Ammon's horn (tissue), 1 donor: Measurements from ENCODE around the gene MMP24.
"Not testable (repeated sequence)": the region's sequence is repeated elsewhere in the genome, so short reads cannot be mapped to it uniquely, and the experiment has no call there.

ENCODE experiments used
- DNase-seq: peaks from one replicate; pipeline ENCODE4 v3.0.0-alpha.2; 2016; ENCODE audit warnings: low spot score

MMP24 gene

DNA sequence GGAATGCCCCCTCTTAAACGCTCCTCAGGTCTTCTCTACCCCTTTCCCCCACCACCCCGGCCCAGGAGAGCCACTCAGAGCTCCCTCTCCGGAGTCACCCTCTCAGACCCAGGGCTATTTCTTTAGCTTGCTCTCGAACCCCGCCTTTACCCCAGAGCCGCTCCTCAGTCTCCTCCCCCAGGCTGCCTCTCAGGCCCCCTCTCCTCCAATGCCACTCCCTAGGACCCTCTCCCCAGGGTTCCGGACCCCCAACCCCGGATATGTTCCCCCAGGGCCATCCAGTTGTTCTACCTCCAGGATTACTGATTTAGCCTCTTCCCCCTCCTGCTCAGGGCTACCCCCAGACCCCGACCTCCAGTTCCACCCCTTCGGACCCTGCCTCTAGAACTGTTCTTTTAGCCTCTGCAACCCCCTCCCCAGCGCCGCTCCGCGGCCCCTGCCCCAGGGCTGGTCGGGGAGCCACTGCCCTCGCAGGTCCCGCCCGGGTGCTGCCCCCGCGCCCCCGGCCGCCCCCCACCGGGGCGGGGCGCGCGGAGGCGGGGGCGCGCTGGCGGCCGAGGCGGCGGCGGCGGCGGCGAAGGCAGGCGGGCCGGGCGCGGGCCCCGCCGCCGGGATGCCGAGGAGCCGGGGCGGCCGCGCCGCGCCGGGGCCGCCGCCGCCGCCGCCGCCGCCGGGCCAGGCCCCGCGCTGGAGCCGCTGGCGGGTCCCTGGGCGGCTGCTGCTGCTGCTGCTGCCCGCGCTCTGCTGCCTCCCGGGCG, at the start of gene MMP24:
MMP24 (plus strand) TSS at position 565 of the 758 bp plus-strand sequence; CDS start at position 614, 49 bp downstream.
- no peak for DNase-seq

DNA sequence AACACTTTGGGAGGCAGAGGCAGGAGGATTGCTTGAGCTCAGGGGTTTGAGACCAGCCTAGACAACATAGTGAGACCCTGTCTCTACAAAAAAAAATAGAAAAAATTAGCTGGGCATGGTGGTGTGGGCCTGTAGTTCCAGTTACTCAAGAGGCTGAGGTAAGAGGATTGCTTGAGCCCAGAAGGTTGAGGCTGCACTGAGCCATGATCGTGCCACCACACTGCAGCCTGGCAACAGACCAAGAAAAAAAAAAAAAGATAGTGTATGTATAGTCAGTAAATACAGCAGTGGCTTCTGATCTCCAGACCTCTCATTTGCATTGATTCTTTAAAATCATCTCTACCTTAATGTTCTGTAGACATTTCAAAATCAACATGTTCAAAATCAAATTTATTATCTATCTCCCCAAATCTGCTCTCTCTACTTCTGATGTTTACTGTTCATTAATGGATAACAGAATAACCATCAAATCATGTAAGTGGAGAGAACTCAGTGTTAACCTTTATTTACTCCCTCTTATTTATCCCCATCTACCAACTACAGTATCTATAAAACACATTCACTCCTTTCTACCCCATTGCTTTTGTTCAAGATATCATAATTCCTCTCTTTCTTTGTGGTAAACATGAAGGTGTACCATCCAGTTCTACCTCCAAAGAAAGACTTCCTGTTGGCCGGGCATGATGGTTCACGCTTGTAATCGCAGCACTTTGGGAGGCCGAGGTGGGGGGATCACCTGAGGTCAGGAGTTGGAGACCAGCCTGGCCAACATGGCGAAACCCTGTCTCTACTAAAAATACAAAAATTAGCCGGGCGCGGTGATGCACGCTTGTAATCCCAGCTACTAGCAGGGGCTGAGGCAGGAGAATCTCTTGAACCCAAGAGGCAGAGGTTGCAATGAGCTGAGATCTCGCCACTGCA, 46.9 kb upstream of the MMP24 start:
- DNase-seq, result no peak

DNA sequence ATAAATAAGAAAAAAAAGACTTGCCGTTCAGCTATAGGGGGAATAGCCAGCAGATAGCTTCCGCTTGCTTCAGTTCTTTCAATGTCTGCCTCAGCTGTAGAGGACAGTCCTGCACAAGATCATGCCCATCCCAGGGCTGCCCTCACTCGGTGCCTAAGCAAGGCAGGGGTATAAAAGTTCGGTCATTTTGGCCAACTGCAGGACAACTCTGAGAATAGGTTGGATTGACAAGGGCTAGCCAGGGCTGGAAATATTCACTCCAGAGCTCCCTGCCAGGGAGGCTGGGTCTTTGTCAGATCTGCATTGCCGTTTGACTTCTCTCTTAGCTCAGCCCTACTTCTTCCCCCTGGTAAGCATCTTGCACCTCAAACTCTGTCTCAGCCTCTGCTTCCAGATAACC, 46.2 kb upstream of the MMP24 start:
- DNase-seq, result no peak

DNA sequence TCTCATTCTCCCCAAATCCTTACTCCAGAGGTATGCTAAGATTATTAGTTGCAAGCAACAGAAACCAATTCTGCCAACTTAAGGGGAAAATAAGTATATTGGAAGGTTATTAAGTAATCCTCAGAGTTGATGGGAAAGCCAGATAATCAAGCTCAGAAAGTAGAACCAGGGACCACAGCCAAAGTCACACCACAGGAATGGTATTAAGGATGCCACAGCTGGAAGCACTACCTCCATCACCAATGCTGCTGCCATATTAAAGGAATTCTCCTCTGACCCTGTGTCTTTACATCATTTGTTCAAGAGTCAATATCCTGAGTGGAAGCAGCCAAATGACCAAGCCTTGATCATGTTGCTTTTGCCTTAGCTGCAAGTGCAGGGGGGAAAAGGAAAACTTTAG, 44.8 kb upstream of the MMP24 start:
- DNase-seq, result no peak

DNA sequence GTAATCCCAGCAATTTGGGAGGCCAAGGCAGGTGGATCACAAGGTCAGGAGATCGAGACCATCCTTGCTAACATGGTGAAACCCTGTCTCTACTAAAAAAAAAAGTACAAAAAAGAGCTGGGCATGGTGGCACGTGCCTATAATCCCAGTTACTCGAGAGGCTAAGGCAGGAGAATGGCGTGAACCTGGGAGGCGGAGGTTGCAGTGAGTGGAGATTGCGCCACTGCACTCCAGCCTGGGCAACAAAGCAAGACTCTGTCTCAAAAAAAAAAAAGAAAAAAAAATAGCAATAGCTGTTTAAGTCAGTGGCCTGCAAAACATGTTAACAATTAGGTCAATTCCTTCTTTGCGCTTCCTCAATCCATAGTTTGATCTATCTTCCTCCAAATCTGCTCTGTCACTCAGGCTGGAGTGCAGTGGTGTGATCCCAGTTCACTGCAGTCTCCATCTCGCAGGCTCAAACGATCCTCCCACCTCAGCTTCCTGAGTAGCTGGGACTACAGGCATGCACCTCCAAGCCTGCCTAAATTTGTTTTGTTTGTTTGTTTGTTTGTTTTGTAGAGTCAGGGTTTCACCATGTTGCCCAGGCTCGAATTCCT, 39.7 kb upstream of the MMP24 start:
- not testable (repeated sequence) for DNase-seq

DNA sequence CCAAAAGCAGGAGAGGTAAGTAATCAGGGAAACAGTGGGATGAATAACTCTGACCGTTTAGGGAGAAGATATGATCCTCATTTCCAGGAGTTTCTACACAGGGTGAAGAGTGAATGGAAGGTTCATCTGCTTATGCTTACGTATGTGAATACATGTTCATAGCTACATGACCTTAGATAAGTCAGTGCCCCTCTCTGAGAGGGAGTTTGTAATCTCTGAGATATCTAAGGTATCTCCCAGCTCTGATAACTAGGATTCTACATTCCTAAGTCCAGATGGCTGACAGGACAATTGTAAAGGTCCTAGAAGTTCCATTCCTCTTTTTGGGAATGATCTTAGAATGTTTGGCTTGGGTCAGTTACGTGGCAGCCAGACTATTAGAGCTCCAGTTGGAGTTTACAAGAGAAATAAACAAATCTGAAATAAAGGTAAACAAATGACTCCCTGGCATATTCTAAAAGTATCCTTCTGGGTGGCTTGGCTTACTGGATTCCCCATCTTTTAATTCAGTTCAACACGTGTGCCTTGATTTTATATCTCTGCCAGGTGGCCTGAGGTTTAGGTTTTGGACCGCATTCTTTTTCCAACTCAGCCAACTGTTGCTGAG, 38.8 kb upstream of the MMP24 start:
- no peak for DNase-seq

DNA sequence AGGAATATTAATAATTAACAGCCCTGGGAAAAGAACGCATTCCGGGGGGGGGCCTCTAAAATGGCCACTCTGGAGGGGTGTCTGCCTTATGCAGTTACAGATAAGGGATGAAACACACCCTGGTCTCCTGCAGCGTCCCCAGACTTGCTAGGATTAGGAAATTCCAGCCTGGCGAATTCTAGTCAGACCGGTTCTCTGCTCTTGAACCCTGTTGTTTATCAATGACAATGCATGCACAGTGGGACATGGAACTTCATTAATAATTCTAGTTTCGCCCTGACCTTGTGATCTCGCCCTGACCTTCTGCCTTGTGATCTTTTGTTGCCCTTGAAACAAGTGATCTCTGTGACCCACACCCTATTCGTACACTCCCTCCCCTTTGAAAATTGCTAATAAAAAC, 37.3 kb upstream of the MMP24 start:
- DNase-seq, result not testable (repeated sequence)

DNA sequence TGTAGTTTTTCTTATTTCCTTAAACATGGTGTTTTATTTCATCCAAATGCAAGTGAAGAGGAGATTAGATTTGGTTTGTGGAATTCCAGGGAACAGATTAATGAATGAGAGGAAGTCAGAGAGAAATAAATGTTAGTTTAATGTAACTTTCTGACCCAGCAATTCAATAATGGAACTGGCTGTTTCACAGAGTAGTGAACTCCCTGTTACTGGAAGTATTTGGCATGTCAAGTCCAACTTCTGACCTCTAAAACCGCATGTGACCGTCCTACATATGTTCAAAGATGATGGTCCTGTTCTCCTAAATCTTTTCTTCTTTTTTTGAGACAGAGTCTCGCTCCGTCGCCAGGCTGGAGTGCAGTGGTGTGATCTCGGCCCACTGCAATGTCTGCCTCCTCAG, 35.9 kb upstream of the MMP24 start:
- no peak for DNase-seq

DNA sequence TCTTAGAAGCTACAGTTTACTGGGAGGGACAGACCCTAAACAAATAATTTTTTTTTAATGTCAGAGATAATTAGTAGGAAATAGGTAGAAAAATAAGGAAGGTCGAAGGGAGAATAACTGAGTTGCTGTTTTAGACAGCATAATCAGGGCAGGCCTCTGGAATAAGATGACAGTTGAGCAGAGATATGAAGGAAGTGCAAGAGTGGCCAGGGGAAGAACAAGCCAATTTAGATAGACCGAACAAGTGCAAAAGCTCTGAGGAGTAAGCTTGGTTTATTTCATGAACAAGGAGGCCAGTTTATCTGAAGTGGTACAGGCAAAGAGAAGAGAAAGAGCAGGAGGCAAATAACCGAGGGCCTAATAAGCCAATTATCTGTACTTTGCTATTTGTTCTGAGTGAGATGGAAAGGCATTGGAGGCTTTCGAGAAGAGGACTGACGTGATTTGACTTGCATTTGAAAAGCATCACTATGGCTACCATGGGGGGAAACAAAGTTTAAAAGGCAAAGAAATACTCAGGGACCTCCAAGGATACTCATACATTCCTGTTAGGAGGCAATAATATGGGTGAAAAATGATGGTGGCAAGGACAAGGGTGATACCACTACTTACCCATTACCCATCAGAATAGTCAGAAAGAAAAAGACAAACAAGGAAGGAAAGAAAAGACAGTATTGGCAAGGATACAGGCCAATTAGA, 34.9 kb upstream of the MMP24 start:
- DNase-seq, result no peak

DNA sequence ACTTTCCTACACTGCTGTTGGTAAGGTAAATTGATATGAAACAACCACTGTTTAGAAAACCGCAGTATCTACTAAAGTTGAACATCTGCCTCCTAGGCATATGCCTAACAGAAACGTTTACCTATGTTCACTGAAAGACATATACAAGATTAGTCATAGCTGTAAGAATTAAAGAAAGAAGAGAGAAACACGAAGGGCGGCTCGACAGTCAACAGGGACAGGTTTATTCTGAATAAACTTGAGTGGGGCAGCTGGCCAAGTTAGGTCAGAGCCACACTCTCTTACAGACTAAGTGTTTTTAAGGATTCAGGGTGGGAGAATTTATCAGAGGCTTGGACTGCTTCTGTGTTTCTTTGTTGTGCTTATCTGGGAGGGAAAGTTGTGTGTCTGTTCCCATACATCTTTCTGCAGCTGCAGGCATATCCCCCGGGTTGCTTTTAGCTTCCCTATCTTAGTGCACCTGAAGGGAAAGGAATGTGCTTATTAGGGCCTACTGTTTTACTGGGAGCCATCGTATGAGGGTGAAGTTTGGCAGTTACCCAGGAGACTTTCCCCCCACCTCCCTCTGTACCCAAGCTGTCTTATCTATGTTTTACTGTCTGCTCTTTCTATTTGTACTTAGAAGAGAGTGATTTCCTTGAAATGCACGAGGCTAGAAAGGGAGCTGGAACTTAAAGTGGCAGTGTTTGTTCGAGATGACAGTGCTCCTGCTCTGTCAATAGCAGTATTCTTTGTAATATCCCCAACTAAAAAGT, 34.2 kb upstream of the MMP24 start:
- DNase-seq, result no peak

DNA sequence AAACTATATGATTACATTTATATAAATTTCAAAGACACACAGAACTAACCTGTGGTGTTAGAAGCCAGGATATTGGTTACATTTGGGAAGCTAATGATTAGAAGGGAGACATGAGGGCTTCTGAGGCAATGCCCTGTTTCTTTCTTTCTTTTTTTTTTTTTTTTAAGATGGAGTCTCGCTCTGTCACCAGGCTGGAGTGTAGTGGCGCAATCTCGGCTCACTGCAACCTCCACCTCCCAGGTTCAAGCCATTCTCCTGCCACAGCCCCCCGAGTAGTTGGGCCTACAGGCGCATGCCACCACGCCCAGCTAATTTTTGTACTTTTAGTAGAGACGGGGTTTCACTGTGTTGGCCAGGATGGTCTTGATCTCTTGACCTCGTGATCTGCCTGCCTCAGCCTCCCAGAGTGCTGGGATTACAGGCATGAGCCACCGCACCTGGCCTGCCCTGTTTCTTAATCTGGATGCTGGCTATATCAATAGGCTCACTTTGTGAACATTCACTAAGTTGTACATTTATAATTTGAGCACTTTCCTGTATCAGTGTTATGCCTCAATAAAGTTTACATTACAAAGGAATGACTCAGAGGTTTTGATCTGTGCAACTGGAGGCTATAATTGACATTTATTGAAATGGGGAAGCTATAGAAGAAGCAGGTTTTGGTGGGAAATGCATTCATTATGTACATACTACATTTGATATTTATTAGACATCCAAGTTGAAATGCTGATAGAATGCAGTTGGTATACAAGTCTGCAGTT, 33.3 kb upstream of the MMP24 start:
- not testable (repeated sequence) for DNase-seq

DNA sequence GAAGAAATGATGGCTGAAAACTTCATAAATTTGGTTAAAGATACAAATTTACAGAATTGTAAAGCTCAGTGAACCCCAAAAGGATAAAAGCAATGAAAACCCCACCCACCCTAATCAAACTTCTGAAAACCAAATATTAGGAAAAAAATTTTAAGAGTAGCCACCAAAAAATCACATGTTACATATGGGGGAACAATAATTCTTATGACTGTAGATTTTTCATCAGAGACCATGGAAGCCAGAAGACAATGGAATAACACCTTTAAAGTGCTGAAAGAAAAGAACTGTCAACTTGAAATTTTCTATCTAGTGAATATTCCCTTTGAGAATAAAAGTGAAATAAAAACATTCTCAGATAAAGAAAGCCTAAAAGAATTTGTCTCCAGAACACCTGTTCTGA, 30.2 kb upstream of the MMP24 start:
- DNase-seq, result no peak

DNA sequence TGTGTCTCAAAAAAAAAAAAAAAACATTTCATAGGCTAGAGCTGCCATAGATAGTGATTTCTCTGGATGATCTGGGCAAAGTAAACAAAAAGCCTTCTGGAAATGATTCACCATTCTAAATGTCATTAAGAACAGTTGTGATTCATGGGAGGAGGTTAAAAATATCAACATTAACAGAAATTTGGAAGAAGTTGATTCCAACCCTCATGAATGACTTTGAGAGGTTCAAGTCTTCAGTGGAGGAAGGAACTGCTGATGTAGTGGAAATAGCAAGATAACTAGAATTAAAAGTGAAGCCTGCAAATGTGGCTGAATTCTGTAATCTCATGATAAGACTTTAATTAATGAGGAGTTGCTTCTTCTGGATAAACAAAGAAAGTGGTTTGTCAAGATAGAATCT, 26.8 kb upstream of the MMP24 start:
- DNase-seq, result no peak

DNA sequence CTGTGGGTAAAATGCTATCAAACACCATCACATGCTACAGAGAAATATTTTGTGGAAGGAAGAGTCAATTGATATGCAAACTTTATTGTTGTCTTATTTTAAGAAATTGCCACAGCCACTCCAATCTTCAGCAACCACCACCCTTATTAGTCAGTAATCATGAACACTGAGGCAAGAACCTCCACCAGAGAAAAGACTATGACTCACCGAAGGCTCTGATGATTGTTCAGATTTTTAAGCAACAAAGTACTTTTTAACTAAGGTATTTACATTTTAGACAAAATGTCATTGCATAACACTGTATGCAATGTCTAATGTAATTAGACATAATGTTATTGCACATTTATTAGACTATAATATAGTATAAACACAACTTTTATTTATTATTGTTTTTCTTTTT, 26.2 kb upstream of the MMP24 start:
- DNase-seq, result no peak

DNA sequence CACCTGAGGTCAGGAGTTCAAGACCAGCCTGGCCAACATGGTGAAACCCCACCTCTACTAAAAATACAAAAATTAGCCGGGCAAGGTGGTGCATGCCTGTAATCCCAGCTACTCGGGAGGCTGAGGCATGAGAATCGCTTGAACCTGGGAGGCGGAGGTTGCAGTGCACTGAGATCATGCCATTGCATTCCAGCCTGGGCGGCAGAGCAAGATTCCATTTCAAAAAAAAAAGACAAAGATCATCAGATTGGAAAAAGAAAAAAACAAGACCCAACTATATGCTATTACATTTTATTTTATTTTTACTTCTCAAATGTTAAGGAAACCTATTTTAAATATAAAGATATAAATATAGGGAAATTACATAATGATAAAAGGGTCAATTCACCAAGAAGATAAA, 25.0 kb upstream of the MMP24 start:
- DNase-seq, result not testable (repeated sequence)

DNA sequence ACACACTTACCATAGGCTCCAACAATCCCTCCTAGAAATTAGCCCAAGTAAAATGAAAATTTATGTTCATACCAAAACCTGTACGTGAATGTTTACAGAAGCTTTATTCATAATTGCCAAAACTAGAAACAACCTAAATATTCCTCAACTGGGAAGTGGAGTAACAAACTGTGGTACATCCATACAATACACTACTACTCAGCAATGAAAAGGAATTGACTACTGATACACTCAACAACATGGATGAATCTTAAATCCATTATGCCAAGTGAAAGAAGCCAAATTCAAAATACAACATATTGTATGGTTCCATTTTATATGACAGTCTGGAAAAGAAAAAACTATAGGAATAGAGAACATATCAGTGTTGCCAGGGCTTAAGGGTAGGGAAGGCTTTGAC, 19.7 kb upstream of the MMP24 start:
- DNase-seq, result no peak

DNA sequence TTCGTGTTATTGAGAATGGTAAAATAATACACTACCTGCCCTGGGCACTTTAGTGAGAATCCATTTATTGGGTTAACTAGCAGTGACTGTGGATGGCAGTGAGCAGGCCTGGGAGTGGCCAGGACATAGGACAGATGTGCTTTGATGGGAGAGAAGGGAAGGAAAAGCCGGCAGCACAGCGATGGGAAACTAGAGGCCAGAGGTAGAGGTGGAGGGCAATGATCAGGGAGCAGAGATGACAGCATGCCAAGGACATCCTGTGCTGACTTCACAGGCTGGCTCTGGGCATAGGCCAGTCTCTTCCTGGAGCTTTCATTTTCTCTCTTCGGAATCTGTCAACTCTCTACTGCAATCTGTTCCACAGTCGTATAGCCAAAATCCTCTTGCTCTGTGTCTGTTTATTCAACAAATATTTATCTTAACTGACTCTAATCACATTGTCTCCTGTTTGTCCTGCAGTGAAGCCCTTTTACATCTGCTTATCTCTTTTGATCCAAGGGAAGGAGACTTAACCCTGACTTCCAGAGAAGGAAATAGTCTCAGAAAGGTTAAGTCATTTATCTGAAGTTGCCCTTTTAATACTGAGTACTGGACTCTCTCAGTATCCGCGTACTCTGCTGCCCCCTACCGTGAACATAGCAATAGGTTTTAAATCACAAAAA, 18.4 kb upstream of the MMP24 start:
- DNase-seq, result peak; percentile 89

DNA sequence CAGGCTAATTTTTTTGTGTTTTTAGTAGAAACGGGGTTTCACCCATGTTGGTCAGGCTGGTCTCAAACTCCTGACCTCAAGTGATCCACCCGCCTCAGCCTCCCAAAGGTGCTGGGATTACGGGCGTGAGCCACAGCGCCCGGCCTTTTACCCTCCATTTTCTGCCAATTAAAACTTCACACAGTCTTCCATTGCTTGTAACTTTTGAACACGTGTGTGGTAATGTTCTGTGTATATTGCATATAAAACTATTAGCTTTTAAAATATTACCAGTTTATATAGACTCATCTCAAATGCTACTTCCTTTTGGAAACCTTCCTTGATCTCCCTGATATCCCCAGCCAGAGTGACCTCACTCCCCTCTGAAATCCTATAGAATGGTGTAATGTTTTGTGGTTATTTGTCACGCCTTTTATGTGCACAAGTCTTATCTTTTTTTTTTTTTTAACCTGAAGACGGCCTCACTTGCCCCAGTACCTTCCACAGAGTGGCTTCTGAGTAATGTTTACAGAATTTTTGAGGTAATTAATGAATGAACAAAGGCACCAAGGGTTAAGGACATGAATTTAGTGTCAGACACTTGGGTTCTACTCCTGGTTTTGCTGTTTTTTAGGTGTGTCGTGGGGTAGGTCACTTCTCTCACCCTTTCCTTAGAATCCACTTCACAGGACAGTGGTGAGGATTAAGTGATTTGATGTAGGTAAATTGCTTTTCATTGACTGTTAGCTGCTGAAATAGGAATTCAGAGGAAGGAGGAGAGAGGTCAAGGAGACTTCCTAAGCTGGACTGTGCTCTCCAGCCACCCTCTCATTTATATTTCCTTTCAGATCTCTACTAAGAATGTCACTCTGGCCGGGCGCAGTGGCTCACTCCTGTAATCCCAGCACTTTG, 11.2 kb upstream of the MMP24 start:
- no peak for DNase-seq

DNA sequence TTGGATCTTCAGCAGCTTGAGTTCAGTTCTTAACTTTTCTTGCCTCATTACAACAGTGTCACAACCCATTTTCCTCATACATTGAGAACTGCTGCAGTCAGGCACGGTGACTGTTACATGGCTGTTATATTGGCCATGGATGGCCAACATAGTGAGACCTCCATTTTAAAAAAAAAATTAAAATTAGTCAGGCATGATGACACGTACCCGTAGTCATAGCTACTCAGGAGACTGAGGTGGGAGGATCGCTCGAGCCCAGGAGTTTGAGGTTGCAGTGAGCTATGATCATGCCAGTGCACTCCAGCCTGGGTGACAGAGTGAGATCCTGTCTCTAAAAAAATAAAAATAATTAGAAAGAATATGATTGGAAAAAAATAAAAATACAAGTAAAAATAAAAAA, 9.9 kb upstream of the MMP24 start:
- DNase-seq, result no peak
